Fibroblast of peridontal ligament (primary cell): ENCODE measurements around the gene OR8D1.
"Not testable (repeated sequence)": the region's sequence is repeated elsewhere in the genome, so short reads cannot be mapped to it uniquely, and the experiment has no call there.

Experiments used
- DNase-seq: peaks from one replicate; pipeline ENCODE4 v3.0.0-alpha.2; 2010; ENCODE audit errors: extremely low read depth

Gene OR8D1

GRCh38 chr11:124285610-124286344, 28.0 kb downstream of the OR8D1 start:
- DNase-seq = peak; percentile 87

DNA sequence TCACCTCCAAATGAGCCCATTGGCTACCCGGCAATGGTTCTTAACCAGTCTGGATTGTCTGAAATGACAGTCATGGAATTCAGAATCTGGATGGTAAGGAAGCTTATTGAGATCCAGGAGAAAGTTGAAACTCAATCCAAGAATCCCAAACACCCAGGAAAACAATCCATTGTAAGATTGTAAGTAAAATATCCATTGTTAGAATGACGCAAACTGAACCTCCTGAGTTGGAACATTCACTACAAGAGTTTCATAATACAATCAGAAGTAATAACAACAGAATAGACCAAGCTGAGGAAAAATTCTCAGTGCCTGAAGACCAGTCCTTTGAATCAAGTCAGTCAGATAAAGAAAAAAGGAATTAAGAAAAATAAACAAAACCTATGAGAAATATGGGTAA, 35.5 kb downstream of the OR8D1 start:
- DNase-seq = peak; percentile 49

- no peak for DNase-seq
These were observed 35.9 kb downstream of the OR8D1 start for GRCh38 chr11:124277804-124278203.

DNA sequence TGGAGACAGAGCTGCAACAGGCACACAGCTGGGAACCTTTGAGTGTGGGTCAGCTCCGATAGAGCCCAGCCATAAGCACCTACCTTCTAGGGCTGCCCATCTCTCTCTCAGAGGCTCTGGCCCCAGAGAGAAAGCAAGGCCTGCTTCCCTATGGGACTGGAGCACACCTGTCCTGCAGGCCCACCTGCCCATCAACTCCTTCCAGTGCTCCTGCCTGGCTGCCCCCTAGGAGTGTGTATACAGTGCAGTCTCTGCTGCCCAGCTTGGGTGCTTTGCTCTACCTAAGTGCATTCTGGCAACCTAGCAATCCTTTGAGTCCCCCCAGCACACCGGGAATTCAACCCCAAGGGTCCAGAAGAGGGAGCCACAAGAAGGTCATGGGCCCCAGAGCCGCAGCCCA, 36.5 kb downstream of the OR8D1 start:
- DNase-seq = no peak

DNA sequence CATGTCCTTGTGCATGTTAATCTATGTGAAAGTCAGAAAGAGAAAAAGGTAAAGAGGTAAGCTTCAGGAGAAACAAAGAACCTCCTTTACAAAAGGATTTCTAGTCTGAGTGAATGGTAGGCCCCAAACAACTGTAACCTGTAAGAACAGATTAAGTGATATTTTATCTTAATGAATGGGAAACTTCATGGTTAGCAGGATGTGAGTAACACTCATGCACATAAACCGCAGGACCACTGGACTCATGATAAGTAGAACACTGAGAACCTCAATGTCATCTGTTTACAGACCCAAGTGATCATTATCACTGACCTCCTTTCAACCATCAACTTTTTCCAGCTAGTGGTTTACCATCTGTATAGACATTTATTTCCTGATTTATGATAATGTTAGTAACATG, 37.7 kb downstream of the OR8D1 start:
- peak; percentile 53 for DNase-seq

- no peak for DNase-seq
These were observed 39.7 kb downstream of the OR8D1 start for GRCh38 chr11:124274000-124274399.

DNA sequence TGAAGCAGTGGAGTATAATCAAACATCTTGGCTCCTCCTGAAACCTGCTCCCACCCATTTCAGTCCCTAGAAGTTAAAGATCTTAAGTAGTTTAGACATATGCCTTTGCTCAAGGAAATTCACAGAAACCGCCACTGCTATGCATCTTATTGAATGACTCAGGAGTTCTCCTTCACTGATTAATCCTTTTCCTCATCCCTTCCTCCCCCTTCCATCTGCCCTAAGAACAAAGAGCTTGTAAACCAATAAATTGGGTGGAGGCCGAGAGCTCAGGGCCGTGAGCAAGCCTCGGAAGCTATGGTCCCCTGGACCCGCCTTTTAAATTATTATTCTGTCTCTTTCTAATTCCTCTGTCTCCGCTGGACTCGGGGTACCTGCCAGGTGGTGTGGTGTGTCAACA, 42.9 kb downstream of the OR8D1 start:
- not testable (repeated sequence) for DNase-seq

DNA sequence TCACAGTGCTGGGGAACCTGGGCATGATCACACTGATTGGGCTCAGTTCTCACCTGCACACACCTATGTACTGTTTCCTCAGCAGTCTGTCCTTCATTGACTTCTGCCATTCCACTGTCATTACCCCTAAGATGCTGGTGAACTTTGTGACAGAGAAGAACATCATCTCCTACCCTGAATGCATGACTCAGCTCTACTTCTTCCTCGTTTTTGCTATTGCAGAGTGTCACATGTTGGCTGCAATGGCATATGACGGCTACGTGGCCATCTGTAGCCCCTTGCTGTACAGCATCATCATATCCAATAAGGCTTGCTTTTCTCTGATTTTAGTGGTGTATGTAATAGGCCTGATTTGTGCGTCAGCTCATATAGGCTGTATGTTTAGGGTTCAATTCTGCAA, 48.7 kb downstream of the OR8D1 start:
- not testable (repeated sequence) for DNase-seq

- DNase-seq = no peak
These were observed 57.7 kb downstream of the OR8D1 start, which contains the start of gene OR8G5 for GRCh38 chr11:124256076-124256475. TSS of gene OR8G5 (plus strand) at chr11:124256376. CDS start at chr11:124264932, 8,556 bp downstream.
